Lung (tissue), 12 donors: Measurements from ENCODE around the gene EZR. TPM values are rescaled to one million over a fixed set of nuclear protein-coding genes. Genes with fewer than 3 reads are reported as not detected.

ENCODE experiments used
- ATAC-seq: fragments of 200-7000 bp; cut with Tn5 transposase; one replicate; pipeline ENCODE4 v1.9.1; 2020; ENCODE audit warnings: moderate number of reproducible peaks; ENCODE audit not compliant: insufficient read depth, low FRiP score
- DNase-seq, 3 donors: peaks; one replicate each; pipeline ENCODE4 v3.0.0-alpha.2; 2013 to 2017
- H3K27ac ChIP-seq, 2 donors: one replicate each; pipeline ENCODE4 v1.5.1; 2013; ENCODE audit warnings: mild to moderate bottlenecking in 2 of 2, moderate library complexity in 2 of 2, control low read depth in 1 of 2, inconsistent platforms in 1 of 2, low read depth in 1 of 2, low read length in 1 of 2
- H3K27me3 ChIP-seq, 3 donors: one replicate each; pipeline ENCODE4 v1.5.1; 2013; ENCODE audit warnings: low read length in 2 of 3; ENCODE audit not compliant: control insufficient read depth in 3 of 3, insufficient read depth in 3 of 3
- H3K36me3 ChIP-seq, 4 donors: one replicate each; pipeline ENCODE4 v1.5.1; 2013; ENCODE audit warnings: low read length in 4 of 4, mild to moderate bottlenecking in 1 of 4, moderate library complexity in 1 of 4; ENCODE audit not compliant: control insufficient read depth in 4 of 4, insufficient read depth in 4 of 4
- H3K4me1 ChIP-seq, 5 donors: one replicate each; pipeline ENCODE4 v1.5.1; 2013; ENCODE audit warnings: low read length in 5 of 5, mild to moderate bottlenecking in 2 of 5, moderate library complexity in 1 of 5; ENCODE audit not compliant: control insufficient read depth in 5 of 5, insufficient read depth in 5 of 5
- H3K4me3 ChIP-seq: one replicate; pipeline ENCODE4 v1.5.1; 2013; ENCODE audit warnings: mild to moderate bottlenecking, control low read depth, moderate library complexity
- H3K9ac ChIP-seq, 2 donors: one replicate each; pipeline ENCODE4 v1.5.1; 2013; ENCODE audit warnings: low read length in 2 of 2, control low read depth in 1 of 2; ENCODE audit not compliant: insufficient read depth in 1 of 2
- H3K9me3 ChIP-seq, 4 donors: one replicate each; pipeline ENCODE4 v1.5.1; 2013; ENCODE audit warnings: low read length in 3 of 4, mild to moderate bottlenecking in 1 of 4, moderate library complexity in 1 of 4; ENCODE audit not compliant: control insufficient read depth in 4 of 4, insufficient read depth in 3 of 4
- CTCF ChIP-seq: IDR thresholded peaks from 2 replicates; pipeline ENCODE4 v1.5.1; 2012; ENCODE audit warnings: mild to moderate bottlenecking; ENCODE audit errors: control extremely low read depth, extremely low read depth
- WGBS, 2 donors: extraction: QIAGEN DNeasy Blood & Tissue Kit; methylation state at CpG; one replicate each; pipeline ENCODE4 v1.1.7; 2013; 5-methylcytosine and 5-hydroxymethylcytosine counted together
- polyA plus RNA-seq, 2 donors: library from polyadenylated mRNA; stranded (reverse); fragments of 200-250 nt; gene quantifications; one replicate each; pipeline ENCODE4 v1.2.1, GENCODE V29; 2013
- total RNA-seq, 2 donors: library from RNA; depleted of rRNA in 1 of 2; stranded (reverse); fragments of >200 nt in 1 of 2; gene quantifications; one replicate each; pipeline ENCODE4 v1.2.1, GENCODE V29; 2014 to 2021
- donor health status: control.
- donor health status: control.
- donor health status: Bipolar disorder and iron deficiency.
- donor health status: healthy.
- donor health status: DM: yes; HTN: yes; CAD: no.

Gene EZR
- total and polyA plus RNA-seq, 4 donors = 168 to 452 (median 198) TPM

- TF ChIP-seq CTCF = no peak
- H3K27me3 ChIP-seq = no peaks in the 10 kb centered on the region
- no peak for ATAC-seq
- 90 to 95% methylated on average over 2 of the region's 2 CpGs for WGBS, 2 donors
- H3K4me1 ChIP-seq = peaks cover 0 to 3% (median 0%) of the 10 kb centered on the region in 5 donors
- no peak overlapping the region for H3K27ac ChIP-seq
- DNase-seq = no peak
- no peak overlapping the region for H3K9ac ChIP-seq
- no peak overlapping the region for H3K4me3 ChIP-seq
- H3K36me3 ChIP-seq = peaks cover 40 to 52% (median 44%) of the 10 kb centered on the region in 4 donors
- H3K9me3 ChIP-seq = no peaks in the 10 kb centered on the region
Observed at GRCh38 chr6:158776737-158777136, 42.4 kb downstream of the EZR start.

- Histone ChIP-seq H3K36me3 (peaks cover 39 to 50% (median 48%) of the 10 kb centered on the region in 4 donors), H3K4me1 (peaks cover 0 to 3% (median 0%) of the 10 kb centered on the region in 5 donors), H3K9me3 (no peaks in the 10 kb centered on the region), H3K9ac (no peak overlapping the region), H3K27me3 (no peaks in the 10 kb centered on the region), H3K27ac (no peak overlapping the region), H3K4me3 (no peak overlapping the region)
- DNase-seq (no peak), ATAC-seq (no peak)
- WGBS, 2 donors = 94 to 99% methylated on average over 5 of the region's 5 CpGs
- TF ChIP-seq CTCF = no peak
Observed at GRCh38 chr6:158775832-158776231, 43.3 kb downstream of the EZR start.

GRCh38 chr6:158774717-158775449 lies 44.3 kb downstream of the EZR start:
- H3K9ac ChIP-seq = no peak overlapping the region
- peaks cover 44 to 58% (median 52%) of the 10 kb centered on the region in 4 donors for H3K36me3 ChIP-seq
- H3K27ac ChIP-seq = no peak overlapping the region
- peaks cover 0 to 2% (median 0%) of the 10 kb centered on the region in 5 donors for H3K4me1 ChIP-seq
- DNase-seq (peak in 1 of 3 donors; percentile 28), ATAC-seq (no peak)
- no peaks in the 10 kb centered on the region for H3K9me3 ChIP-seq
- 88 to 93% methylated on average over 17 of the region's 17 CpGs for WGBS, 2 donors
- no peak overlapping the region for H3K4me3 ChIP-seq
- H3K27me3 ChIP-seq = no peaks in the 10 kb centered on the region
- TF ChIP-seq CTCF = no peak
